SKM-1 (cell line): ENCODE results near the gene TBL1X.

Source experiments
- DNase-seq: peaks from one replicate; lab custom pipeline; 2025; ENCODE audit not compliant: unreplicated experiment; lab: John Stamatoyannopoulos, UW

TBL1X gene

DNA sequence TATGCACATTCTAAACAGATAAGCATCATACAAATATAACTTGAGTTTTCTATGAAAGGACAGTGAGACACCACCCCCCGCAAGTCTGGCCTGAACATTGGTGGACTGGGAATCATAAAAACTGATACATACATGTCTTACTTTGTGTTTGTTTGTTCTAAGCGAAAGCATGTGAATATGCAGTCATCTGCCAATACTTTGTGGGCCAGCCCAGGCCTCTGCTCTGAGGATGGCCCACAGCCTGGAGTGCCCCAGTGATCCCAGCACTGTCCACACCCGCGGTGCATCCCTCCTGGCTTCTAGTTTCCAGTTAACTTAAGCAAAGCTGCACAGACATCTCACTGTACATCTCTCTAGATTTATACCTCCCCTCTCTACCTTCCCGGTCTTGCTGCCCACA, 154.3 kb downstream of the TBL1X start:
- no peak for DNase-seq

DNA sequence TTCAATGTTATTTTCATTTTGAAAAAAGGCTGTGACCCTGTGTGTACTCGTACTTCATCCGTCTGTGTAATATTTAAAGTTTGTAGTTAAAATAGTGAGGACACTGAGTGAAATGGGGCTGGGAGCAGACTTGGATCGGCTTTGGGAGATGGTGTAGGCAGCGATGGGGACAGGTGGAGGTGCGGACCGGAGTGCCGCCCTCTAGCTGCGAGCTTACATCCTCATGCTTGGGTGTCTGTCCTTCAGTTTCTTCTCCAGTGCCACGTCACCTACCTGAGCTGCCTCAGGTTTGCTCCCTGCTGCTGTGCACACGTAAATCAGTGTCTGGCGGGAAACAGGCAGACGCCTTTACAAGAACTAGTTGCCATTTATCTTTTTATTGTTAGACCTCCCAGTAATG, 154.7 kb downstream of the TBL1X start:
- no peak for DNase-seq

DNA sequence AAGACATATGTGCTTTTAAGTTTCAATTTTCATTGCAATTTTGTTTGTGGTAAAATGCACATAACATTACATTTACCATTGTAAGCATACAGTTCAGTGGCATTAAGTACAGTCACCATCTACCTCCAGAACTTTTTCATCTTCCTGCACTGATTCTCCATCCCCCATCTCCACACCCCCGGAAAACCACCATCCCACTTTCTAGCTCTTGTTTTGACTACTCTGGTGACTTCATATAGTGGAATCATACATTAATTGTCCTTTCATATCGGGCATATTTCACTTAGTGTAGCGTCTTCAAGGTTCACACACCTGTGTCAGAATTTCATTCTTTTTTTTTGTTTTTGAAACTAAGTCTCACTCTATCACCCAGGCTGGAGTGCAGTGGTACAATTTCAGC, 157.3 kb downstream of the TBL1X start:
- DNase-seq: no peak

DNA sequence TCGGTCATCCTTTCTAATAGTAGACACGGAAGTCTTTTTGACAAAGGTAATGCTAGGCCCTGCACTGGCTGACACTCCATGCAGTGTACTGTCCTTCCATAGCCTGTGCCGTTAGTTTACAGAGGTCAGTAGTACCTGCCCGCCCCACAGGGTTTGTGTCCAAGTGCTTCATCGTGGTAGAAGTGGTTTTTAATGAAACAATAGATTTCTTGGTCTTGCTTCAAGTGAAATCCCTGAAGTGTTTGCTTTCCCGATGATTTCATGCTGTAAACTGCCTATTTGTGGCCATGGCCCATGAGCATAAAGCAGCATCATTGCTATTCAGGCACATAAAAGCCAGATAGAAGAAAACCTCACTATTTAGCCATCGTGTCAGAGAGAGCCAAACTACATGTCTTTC, 161.5 kb downstream of the TBL1X start:
- no peak for DNase-seq

DNA sequence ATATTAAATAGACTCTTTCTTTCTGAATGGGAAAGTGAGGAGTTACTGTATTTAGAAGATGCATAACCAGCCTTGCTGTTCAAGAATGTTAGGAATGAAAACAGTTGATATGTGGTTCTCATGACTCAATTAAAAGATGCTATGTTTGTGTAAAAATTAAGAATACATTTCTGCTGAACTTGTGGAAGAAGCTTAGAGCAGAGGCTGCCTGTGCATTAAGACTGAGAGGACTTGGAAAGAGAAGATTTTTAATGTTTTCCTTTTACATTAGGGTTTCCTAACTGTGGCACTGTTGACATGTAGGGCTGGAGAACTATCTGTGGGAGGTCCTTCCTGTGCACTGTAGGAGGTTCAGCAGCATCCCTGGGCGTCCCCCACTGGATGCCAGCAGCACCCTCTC, 163.1 kb downstream of the TBL1X start:
- DNase-seq: no peak

DNA sequence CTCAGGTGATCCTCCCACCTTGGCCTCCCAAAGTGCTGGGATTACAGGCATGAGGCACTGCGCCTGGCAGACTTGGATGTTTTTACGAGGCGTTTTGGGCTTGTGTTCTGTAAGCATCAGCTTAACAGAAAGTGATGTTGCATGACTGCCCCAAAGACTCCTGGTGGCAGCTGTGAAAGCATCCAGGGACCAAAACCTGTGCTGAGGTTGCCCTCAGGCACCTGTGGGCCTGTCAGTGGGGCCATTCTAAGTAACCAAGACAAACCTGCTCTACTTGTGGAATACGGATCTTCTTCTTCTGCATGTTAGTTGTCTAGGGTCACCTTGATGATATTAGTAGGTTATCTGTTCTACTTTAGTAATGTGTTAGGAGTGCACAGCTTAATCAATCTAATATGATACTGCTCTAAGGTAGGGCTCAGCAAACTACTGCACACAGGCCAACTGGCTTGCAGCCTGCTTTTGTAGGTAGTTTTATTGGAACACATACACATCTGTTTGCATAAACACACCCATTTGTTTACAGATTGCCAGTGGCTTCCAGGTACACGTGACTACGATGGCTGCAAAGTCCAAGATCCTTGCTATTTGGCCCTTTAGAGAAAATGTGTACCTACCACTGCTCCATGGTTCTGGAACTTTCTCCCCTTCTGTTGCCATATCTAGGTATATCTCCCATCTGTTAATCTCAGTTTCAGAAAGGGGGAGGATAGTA, 164.1 kb downstream of the TBL1X start:
- no peak for DNase-seq

DNA sequence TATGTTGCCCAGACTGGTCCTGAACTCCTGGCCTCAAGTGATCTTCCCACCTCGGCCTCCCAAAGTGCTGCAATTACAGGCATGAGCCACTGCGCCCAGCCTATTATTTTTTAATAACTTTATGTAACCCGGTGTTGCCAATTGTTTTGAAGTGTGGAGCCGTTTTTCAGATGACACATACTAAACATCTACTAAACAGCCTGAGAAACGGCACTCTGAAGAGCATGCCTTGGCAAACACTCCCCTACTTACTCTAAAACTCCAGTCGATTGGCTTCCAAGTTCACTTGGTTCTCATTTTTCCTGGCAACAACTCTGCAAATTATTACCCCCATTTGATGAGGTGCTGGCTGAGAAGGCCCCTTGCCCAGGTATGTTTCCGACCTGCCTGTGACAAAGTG, 169.7 kb downstream of the TBL1X start:
- no peak for DNase-seq

DNA sequence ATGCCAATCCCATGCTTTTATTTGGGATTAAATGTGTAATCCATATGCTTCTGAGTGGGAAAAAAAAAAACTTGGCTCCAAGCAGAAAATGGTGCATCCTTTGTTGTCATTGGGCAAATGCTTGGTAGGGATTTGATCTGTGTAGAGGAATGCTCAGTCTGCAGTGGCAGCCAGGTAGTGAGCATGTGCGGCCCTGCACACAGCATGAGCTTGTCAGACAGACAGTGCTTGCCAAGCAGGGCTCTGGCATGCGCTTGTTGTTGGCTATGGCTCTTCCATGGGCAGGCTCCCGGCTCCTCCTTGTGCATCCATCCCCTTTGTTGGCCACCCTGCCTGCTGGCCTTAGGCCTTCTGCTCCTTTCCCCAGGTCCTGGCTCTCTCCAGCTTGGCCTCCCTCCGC, 170.5 kb downstream of the TBL1X start:
- DNase-seq: no peak

DNA sequence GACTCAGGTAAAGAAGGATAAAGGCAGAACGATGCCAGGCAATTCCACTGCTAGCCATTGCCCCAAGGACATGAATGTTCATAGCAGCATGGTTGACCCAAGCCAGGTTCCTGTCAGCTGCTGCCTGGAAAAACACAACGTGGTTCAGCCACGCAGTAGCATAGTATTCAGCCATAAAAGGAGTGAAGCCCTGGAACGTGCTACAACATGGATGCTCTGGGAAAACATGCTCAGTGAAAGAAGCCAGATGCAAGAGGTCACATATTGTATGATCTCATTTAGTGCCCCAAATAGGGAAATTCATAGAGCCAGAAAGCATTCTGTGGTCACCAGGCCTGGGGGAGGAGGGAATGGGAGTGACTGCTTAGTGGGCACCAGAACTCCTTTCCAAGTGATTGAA, 170.9 kb downstream of the TBL1X start:
- DNase-seq: no peak

DNA sequence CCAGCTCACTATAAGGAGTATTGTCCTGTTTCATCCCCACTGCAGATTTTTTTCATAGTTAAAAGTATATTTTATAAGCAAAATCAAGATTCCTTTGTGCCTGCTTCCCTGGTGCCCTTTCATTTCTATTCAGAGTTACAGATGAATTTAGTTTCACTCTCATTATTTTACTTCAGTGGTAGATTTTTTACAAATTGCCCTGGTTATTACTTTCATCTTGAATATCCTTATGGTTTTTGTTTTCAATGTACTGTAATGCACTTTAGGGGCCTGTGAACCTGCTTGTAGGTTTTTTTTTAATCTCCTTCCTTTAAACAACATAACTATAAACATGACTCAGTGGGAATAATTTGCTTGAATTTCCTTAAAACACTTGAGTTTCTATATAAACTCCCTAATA, 174.0 kb downstream of the TBL1X start:
- DNase-seq: no peak

DNA sequence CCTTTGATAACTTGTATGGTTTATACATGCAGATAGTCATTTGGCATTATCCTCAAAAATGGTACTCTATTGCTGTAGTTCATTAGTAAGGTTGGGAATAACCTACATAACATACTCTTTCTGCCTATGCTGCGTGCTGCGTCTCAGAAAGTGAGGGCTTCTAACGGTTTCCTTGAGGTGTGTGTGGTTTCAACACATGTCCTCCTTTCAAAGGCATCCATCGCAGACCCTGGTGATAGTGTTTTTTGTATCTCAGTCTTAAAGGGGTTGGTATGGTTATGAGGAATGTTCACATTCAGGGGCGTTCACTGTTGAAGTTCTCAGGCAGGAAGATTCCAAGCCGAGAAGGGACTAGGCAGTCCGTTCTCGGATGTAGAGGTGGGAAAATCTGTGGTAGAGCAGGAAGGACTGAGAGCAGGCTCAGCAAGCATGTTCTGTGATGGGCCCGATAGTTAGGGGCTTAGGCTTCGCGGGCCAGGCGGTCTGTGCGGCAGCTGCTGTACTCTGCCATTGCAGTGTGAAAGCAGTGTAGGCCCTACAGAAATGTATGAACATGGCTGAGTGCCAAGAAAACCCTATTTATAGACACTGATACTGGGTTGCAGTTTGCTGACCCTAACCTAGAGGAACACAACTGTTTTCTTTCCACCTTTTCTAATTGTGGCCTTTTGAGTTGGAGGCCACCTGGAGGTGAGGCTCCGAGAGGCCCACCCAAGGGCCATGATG, 177.6 kb downstream of the TBL1X start:
- no peak for DNase-seq

DNA sequence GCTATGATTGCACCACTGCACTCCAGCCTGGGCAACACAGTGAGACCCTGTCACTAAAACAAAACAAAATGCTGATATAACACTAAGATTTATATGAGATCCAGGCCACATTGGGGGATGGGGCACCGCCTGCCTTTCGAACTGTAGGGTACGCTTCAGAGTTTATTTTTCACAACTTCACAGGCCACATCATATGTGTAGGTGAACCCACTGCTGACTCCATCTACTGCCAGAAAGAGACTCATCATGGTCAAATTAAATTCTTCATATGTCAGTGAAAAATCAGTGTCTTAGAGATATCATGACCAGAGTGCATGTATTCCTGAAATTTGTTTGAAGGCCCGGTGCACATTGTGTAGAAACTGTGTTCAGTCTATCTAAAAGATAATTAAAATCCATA, 178.9 kb downstream of the TBL1X start:
- DNase-seq: no peak

DNA sequence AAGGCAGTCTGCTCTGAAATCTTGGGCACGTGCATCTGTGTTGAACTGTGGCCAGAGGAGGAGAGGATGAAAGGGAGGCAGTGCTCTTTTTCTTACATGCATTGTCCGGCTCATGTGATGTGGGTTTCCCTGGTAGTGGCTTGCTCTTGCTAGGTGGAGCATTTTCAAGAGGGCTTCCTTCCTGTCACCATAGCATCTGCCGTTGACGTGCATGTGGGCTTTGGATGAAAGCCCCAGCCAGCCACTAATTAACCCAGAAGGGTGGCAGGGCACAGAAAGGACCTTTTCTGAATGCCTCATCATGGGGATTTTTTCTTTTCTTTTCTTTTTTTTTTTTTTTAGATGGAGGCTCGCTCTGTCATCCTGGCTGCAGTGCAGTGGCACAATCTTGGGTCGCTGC, 179.5 kb downstream of the TBL1X start:
- DNase-seq: no peak

DNA sequence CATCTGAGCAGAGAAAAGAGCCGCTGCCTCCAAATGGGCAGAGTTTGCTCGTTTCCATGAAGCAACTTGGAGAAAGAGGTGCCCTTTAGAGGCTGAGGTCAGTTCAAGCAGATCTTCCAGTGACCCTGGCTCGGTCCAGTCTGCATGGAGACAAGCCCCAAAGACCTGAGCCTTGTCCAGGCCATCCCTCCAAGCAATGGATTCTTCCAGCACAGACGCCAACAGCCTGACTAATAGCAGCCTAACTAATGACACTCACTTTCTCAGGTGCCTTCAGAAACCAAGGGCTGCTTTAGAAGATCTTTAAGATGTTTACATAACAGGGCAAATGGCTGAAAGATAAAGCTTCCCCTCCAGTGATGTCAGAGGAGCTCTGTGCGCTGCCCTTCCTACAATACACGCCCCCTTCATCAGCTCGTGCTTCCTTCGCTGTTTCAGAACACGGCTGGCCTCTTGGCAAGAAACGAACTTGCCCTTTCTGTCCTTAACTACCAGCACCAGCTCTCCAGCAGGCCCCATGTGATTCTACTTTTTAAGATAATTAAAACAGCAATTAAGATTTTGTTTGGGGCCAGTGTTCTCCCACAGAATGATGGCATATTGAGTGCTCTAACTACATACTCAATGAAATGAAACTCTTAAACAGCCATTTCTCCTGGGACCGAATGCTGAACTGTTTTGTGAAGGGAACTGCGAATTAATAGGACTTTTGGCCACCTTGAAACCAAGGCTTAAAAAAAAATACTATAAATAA, 181.8 kb downstream of the TBL1X start:
- DNase-seq: no peak

DNA sequence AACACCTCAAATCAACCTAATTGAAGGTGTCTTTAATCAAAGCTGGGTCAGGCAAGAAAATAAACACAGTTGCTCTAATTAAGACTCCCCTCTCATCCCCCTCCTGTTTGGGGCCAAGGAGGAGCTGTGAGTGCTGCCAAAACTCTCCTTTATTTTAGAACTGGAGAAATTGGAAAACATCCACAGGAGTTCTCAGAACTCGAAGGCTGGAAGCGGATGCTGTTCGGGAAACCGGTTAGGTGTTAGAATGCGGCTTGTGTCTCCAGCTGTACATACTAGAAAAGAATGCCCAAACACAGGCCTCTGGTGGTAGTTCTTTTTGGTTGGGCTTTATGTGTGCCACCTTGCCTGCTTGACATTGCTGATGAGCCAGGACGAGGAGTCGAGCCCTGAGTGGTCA, 182.6 kb downstream of the TBL1X start:
- no peak for DNase-seq

DNA sequence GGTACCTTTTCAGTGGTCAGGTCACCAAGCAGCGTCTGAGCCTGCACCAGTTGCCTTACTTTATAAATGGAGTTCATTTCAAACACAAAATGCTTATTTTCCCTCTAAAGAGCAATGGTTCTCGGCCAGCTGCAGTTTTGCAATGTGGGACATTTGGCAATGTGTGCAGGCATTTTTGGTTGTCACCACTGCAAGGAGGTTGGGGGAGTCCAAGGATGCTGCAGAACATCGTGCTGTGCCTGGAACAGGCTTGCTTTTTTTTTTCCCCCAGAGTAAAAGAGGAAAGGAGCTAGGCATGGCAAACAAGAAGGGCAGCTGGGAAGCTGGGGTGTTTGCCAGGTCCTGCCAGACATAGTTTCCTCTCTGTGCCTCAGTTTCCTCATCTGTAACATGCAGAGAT, 185.2 kb downstream of the TBL1X start:
- DNase-seq: no peak

DNA sequence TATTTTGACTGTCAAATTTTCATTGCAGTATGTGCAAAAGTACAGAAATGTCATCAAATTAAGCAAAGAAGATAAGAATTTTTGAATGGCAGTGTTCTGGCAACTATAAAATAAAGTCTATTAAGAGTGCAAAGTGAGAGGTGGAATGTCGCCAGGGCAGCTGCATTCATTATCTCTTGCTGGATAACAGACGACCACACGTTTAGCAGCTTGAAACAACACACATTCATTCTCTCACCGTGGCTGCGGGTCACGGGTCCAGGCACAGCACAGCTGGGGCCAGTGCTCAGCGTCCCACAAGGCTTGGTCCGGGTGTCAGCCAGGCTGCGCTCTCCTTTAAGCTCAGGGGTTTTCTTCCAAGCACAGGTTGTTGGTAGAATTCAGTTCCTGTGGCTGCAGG, 186.9 kb downstream of the TBL1X start:
- DNase-seq: no peak

DNA sequence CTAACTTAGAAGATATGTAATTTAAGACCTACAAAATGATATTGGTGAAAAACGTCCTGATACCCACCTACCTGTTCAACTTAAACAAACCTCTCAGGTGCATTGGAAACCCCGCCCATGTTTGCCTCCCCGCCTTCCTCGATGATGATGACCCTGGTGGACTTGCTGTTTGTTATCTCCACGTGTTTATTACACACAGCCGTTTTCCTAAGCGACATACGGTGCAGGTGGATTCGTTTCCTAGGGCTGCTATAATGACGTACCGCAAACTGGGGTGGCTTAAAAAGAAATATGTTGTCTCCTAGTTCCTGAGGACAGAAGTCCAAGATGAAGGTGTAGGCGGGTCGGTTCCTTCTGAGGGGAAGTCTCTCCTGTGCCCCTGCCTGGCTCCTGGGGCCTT, 190.1 kb downstream of the TBL1X start:
- no peak for DNase-seq

DNA sequence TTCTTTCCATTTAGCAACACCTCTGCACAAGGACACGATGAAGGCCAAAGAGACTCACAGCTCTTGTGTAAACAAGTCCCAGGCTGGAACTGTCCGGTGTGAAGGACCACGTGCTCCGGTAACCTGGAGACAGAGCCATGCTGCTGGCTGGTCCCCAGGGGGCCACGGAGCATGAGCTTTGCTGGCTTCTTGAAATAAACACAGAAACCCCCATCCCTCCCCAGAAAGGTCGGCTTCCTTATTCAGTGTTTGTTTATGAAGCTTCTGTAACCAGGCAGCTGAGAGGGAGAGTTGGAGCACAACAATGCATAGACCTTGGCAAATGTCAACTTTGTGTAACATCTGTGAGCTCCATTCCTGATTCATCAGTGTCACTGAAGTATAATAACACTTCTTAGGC, 191.4 kb downstream of the TBL1X start:
- DNase-seq: no peak

DNA sequence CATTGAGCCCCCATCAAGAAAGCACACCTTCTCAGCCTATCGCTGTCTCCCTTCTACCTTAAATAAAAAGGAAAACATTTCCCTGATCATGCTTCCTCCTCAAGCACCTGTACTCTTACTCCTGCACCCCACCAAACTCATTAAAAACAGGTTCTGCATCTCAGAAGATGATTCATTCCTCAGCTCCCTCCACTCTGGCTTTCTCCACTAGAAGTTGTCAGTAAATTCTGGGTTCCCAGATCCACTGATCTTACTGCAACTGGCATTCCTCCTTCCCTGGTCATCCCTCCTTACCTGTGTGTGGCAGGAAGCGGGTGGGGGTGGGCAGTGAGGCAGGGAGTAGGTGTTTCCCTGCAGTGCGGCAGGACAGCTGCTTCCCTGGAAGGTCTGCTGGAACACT, 192.0 kb downstream of the TBL1X start:
- no peak for DNase-seq

DNA sequence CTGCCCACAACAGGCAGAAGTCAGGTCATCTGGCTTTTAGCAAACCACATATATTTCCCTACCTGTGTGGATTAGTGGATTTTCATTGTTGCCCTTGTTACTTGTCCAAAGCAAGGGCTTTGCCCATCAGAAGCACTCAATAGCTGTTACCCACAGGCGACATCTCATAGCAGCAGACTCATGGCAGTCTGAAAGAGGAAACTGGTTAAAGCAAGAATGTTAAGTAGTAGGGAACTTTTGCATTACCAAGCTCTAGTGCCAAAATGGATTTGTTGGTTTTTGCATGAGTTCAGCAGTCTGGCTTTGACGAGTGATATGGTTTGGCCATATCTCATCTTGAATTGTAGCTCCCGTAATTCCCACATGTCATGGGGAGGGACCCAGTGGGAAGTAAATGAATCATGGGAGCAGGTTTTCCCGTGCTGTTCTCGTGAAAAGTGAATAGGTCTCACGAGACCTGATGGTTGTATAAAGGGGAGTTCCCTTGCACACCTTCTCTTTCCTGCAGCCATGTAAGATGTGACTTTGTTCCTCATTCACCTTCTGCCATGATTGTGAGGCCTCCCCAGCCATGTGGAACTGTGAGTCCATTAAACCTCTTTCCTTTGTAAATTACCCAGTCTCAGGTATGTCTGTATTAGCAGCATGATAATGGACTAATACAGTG, 192.9 kb downstream of the TBL1X start:
- no peak for DNase-seq

DNA sequence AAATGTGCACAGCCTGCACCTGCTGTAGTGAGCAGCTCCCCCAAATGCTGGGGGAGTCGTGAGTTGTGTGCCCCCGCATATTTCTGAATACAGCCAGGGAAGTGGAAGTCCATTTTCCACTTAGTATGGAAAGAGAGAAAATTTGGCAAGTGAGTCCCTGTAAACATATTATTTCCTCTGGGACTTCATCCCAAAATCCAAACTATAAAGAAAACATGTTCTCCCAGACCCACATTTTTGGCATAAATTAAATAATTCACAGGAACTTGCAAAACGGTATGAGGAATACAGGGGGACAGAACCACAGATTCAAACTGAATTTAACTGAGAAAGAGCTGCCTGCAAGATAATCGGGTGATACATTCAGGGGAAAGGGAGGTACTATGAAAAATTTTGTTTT, 193.6 kb downstream of the TBL1X start:
- DNase-seq: no peak
